Fibroblast of peridontal ligament (primary cell): ENCODE results near the gene CARM1.
"Not testable (repeated sequence)": the region's sequence is repeated elsewhere in the genome, so short reads cannot be mapped to it uniquely, and the experiment has no call there.

ENCODE experiments used
- DNase-seq: peaks from one replicate; pipeline ENCODE4 v3.0.0-alpha.2; 2010; ENCODE audit errors: extremely low read depth

The CARM1 gene

DNA sequence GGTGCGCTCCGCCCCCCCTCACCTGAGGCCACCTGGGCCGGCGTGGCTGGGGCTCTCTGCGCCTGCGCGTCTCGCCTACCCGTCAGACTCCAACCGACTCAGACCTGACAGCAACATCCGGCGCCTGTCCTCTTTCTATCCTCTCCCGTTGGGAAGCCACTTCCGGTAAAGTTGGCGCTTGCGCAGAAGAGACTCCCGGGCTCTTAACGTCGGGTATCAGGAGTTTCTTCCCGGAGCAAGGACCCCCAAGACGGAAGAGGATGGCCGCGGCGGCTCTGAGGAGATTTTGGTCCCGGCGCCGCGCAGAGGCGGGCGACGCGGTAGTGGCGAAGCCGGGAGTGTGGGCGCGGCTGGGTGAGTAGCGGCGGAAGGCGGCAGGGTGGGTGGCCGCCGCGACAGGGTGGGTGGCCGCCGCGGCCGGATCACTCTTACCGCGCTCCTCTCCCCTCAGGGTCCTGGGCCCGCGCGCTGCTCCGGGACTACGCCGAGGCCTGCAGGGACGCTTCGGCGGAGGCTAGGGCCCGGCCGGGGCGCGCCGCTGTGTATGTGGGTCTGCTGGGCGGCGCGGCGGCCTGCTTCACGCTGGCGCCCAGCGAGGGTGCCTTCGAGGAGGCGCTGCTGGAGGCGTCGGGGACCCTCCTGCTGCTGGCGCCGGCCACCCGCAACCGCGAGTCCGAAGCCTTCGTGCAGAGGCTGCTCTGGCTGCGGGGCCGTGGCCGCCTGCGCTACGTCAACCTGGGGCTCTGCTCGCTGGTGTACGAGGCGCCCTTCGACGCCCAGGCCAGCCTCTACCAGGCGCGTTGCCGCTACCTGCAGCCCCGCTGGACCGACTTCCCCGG lies 57.4 kb downstream of the CARM1 start, which contains the start of the genes TIMM29 and YIPF2:
TSS of gene TIMM29 (plus strand) at position 249 of the 839 bp plus-strand sequence. CDS start at position 261, 12 bp downstream.
TSS of gene YIPF2 (minus strand) at position 77 of the 839 bp plus-strand sequence. CDS start 229 bp downstream, outside the sequence.
- peak; percentile 99 for DNase-seq

DNA sequence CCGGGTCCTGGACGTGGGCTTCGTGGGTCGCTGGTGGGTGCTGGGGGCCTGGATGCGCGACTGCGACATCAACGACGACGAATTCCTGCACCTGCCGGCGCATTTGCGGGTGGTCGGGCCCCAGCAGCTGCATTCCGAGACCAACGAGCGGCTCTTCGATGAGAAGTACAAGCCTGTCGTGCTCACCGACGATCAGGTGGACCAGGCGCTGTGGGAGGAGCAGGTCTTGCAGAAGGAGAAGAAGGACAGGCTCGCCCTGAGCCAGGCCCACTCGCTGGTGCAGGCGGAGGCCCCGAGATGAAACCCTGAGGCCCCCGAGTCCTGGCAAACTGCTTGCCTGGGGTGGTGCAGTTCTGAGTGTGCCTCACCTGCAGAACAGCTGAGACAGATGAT lies 58.0 kb downstream of the CARM1 start:
- no peak for DNase-seq

DNA sequence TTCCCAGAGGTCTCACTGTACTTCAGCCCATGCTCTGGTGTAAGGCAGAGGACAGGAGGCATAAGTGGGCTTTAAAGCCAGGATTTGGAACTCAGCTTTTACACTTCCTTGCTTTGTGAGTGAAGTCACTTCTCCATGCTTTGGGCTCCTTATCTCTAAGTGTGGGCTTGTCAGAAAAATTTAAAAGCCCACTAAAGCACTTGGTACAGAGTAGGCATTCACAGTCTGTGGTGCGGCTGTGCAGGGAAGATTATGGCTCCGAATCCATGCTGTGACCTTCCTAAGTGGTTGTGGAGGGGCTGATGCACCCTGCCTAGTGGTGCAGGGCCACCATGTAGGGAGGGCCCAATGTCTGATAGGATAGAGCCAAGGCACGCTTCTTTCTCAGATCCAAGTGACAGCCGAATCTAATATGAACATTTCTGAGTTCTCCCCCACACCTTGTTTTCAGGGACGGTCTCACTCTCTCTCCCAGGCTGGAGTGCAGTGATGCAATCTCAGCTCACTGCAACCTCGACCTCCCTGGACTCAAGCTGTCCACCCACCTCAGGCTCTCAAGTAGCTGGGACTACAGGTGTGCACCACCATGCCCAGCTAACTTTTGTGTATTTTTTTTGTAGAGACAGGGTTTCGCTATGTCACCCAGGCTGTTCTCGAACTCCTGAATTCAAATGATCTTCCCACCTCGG lies 64.2 kb downstream of the CARM1 start:
- DNase-seq: no peak

GRCh38 chr19:10936661-10937084 lies 65.3 kb downstream of the CARM1 start:
- DNase-seq: peak; percentile 86

DNA sequence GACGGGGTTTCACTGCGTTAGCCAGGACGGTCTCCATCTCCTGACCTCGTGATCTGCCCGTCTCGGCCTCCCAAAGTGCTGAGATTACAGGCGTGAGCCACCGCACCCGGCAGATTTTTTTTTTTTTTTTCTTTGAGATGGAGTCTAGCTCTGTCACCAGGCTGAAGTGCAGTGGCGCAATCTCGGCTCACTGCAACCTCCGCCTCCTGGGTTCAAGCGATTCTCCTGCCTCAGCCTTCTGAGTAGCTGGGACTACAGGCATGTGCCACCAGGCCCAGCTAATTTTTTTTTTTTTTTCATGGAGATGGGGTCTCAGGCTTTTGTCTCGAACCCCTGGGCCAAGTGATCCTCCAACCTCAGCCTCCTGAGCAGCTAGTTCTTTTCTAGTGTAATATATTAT lies 70.3 kb downstream of the CARM1 start:
- not testable (repeated sequence) for DNase-seq

GRCh38 chr19:10943412-10943811 lies 72.1 kb downstream of the CARM1 start:
- not testable (repeated sequence) for DNase-seq

DNA sequence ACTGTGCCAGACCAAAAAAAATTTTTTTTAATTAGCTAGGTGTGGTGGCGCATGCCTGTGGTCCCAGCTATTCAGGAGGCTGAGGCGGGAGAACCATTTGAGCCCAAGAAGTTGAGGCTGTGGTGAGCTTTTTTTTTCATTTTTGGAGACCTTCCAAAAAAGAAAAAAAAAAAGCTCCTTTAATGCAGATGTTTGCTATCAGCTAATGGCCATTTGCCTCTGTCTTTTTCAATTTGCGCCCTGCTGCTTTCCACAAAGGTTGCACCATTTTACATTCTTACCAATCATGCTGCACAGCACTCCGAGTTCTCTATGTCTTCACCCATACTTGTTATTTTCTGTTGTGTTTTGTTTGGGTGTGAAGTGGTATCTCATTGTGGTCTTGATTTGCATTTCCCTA lies 73.9 kb downstream of the CARM1 start:
- no peak for DNase-seq

GRCh38 chr19:10946958-10947657 lies 75.8 kb downstream of the CARM1 start:
- DNase-seq: peak; percentile 26

GRCh38 chr19:10952809-10953208 lies 81.5 kb downstream of the CARM1 start:
- DNase-seq: no peak

- not testable (repeated sequence) for DNase-seq
These were observed 88.1 kb downstream of the CARM1 start for GRCh38 chr19:10959277-10959968.

DNA sequence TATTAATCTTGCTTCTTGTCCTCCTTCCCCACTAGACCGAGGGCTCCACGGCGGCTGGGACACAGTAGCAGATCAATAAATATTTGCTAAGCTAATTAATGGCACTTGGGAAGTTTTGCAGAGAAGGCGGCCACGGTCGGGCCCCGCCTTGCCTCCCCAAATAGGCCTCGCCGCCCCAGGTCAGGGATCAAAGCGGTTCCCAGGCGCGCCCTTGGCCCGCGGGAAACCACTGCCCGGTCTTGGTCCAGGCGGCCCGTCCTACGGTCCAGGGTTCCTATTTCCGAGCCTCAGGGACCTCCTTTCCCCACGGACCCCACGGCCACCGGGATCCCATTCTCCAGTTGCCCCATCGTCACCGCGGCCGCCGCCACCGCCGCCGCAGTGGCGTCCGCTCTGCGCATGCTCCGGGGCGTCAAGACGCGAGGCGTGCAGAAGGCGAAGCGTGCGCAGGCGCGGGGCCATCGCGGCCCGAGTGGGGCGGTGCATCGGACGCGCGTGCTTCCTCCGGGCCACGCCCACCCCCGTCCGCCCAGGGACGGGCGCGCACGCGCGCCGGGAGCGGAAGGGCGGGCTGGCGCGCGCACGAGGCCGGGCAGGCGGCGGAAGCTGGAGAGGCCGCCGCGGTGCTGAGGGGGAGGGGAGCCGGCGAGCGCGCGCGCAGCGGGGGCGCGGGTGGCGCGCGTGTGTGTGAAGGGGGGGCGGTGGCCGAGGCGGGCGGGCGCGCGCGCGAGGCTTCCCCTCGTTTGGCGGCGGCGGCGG lies 89.1 kb downstream of the CARM1 start, which contains the start of gene SMARCA4:
TSS of gene SMARCA4 (plus strand) at position 717 of the 759 bp plus-strand sequence. CDS start 23,122 bp downstream, outside the sequence.
- DNase-seq: peak; percentile 94

- DNase-seq: peak; percentile 17
These were observed 89.9 kb downstream of the CARM1 start for GRCh38 chr19:10961073-10961860.

DNA sequence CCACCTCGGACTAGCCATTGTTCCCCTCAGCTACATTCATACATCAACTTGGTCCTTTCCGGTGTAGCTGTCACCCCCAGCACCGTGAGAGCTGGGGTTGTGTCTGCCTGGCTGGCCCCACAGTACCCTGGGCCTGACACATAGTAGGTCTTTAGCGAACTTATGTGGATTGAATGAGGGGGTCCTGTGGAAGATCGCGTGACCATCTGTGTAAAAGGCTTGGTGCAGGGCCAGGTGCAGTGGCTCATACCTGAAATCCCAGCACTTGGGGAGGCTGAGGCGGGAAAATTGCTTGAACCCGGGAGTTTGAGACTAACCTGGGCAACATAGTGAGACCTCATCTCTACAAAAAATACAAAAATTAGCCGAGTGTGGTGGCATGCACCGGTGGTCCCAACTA lies 91.5 kb downstream of the CARM1 start:
- DNase-seq: no peak

DNA sequence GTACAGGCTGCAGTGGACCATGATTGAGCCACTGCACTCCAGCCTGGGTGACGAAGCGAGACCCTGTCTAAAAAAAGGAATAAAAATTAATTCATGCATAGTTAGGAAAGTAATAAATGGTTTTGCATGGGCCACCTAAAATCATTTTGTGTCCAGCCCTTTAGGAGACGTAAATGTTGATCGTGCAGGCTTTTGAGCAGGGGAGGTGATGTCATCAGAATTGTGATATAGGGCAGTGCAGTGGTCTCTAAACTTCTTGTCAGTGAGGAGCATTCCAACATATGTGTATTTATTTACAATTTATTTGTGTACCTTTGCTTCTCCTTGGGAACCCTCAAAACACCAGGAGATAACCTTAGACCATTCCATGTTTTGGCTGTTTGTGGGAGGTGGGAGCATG lies 92.5 kb downstream of the CARM1 start:
- DNase-seq: no peak

DNA sequence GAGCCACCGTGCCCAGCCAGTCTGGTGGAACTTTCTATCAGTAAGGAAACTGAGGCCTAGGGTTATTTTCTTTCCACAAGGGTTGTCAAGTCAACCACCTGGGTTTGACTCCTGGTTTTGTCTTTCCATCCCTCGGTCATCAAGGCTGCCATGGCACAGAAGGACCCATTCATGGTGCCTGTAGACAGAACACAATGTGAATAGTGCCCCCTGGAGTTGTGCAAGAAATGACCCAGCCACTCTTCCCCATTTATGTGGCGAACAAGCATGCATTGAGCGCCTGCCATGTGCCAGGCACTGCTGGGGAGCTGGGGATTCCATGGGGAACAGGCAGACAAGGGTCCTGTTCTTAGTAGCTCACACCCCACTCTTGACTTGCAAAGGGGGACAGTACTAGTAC lies 93.5 kb downstream of the CARM1 start:
- no peak for DNase-seq

DNA sequence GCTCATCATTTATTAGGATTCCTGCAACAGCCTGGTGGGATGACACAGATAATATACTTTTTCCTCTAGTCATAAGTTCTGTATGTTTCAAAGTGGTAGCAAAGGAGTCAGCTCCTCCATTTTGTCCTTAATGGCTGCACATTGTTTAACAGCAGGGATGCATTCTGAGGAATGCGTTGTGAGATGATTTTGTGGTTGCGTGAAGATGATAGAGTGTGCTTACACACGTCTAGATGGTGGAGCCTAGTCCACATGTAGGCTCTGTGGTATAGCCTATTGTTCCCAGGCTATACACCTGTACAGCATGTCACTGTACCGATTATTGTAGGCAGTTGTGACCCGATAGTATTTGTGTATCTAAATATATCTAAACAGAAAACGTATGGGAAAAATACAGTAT lies 94.0 kb downstream of the CARM1 start:
- DNase-seq: no peak

GRCh38 chr19:10966809-10967208 lies 95.5 kb downstream of the CARM1 start:
- no peak for DNase-seq

DNA sequence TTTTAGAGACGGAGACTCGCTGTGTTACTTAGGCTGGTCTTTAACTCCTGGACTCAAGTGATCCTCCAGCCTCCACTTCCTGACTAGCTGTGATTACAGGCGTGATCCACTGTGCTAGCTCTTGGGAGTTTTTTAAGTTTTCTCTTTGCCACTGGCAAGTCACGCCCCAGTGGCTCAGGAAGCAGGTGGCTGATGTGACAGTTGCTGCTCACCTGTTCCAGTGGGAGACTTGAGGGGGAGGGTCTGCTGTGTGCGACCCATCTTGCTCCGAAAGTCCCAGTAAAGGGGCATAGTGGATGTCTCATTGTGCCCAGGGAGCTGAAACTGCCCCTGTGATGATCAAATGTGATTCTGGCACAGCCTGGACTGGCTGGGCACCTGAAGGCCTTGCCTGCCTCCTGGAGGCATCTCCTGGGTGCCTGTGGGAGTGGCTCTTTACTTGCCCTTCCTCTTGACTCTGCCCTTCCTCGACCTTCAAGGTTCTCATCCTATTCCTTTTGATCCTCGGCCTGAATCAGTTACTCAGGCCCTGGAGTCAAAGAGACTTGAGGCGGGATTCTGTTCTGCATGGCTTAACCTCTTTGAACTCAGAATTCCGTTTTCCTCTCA lies 97.3 kb downstream of the CARM1 start:
- DNase-seq: no peak

GRCh38 chr19:10971107-10971726 lies 99.9 kb downstream of the CARM1 start:
- no peak for DNase-seq
